ENCODE data around the gene HAND1. TPM values are rescaled to one million over a fixed set of nuclear protein-coding genes. Genes with fewer than 3 reads are reported as not detected.

The HAND1 gene
- total RNA-seq, 1 donor from 2014 or later, result not detected

- Histone ChIP-seq H3K4me1 (no peaks in the 10 kb centered on the region), H3K9me3 (no peaks in the 10 kb centered on the region), H3K4me3 (no peak overlapping the region), H3K36me3 (no peaks in the 10 kb centered on the region), H3K27ac (no peak overlapping the region), H3K27me3 (no peaks in the 10 kb centered on the region)
- ATAC-seq (no peak), DNase-seq (no peak)
- TF ChIP-seq CTCF (IDR thresholded peaks at IDR 0.05), result no peak
- intact Hi-C loops (cut with DNase I), result no loop called here
Observed at GRCh38 chr5:154428208-154428607, 49.8 kb downstream of the HAND1 start.

Other genes with a start within 250 kb of the HAND1 start
- 43.2 TPM for gene SAP30L, start 32.2 kb downstream of the HAND1 start, total RNA-seq